NB4 (cell line): Measurements from ENCODE around the gene NDRG4.

Experiments used
- DNase-seq: peaks from one replicate; pipeline ENCODE4 v3.0.0; 2010; ENCODE audit warnings: low read depth
- H3K4me3 ChIP-seq: one replicate; pipeline ENCODE4 v1.5.1; 2011; ENCODE audit warnings: mild to moderate bottlenecking, low read depth, low read length, moderate library complexity
- CTCF ChIP-seq: IDR thresholded peaks from one replicate; pipeline ENCODE4 v1.5.1; 2012; ENCODE audit warnings: low read depth, low read length
- MAX ChIP-seq: IDR thresholded peaks from 2 replicates; pipeline ENCODE4 v1.6.1; 2011; ENCODE audit warnings: low read depth, low read length
- MYC ChIP-seq: IDR thresholded peaks from 2 replicates; pipeline ENCODE4 v1.6.1; 2011; ENCODE audit warnings: low read depth, low read length
- POLR2A ChIP-seq: IDR thresholded peaks from 2 replicates; pipeline ENCODE4 v1.6.1; 2011; ENCODE audit warnings: mild to moderate bottlenecking; ENCODE audit not compliant: insufficient read length; ENCODE audit errors: extremely low read depth

The NDRG4 gene

GRCh38 chr16:58471209-58471975 lies 28.6 kb upstream of the NDRG4 start:
- H3K4me3 ChIP-seq: no peak overlapping the region
- DNase-seq: no peak
- TF ChIP-seq CTCF: no peak

GRCh38 chr16:58472266-58472665 lies 27.7 kb upstream of the NDRG4 start:
- H3K4me3 ChIP-seq: no peak overlapping the region
- no peak for TF ChIP-seq MYC
- TF ChIP-seq CTCF: no peak
- no peak for TF ChIP-seq MAX
- TF ChIP-seq POLR2A: no peak

GRCh38 chr16:58472827-58473226 lies 27.1 kb upstream of the NDRG4 start:
- H3K4me3 ChIP-seq: no peak overlapping the region
- no peak for TF ChIP-seq POLR2A
- no peak for TF ChIP-seq CTCF
- TF ChIP-seq MYC: no peak
- DNase-seq: no peak

More at GRCh38 chr16:58472266-58472665, 27.7 kb upstream of the NDRG4 start:
- DNase-seq: no peak

- no peak for DNase-seq
- TF ChIP-seq MAX (no peak), CTCF (no peak), POLR2A (no peak), MYC (no peak)
- no peak overlapping the region for H3K4me3 ChIP-seq
Measured at GRCh38 chr16:58474296-58474695, 25.6 kb upstream of the NDRG4 start.

- DNase-seq: no peak
- no peak for TF ChIP-seq POLR2A
- no peak for TF ChIP-seq MYC
- TF ChIP-seq MAX: no peak
- TF ChIP-seq CTCF: no peak
- no peak overlapping the region for H3K4me3 ChIP-seq
Measured at GRCh38 chr16:58475091-58475619, 24.8 kb upstream of the NDRG4 start.

GRCh38 chr16:58476791-58477190 lies 23.2 kb upstream of the NDRG4 start:
- no peak for DNase-seq
- H3K4me3 ChIP-seq: no peak overlapping the region
- TF ChIP-seq CTCF: no peak
- no peak for TF ChIP-seq POLR2A
- TF ChIP-seq MYC: no peak
- TF ChIP-seq MAX: no peak
